ENCODE measurements around the gene ZBP1.

DNA sequence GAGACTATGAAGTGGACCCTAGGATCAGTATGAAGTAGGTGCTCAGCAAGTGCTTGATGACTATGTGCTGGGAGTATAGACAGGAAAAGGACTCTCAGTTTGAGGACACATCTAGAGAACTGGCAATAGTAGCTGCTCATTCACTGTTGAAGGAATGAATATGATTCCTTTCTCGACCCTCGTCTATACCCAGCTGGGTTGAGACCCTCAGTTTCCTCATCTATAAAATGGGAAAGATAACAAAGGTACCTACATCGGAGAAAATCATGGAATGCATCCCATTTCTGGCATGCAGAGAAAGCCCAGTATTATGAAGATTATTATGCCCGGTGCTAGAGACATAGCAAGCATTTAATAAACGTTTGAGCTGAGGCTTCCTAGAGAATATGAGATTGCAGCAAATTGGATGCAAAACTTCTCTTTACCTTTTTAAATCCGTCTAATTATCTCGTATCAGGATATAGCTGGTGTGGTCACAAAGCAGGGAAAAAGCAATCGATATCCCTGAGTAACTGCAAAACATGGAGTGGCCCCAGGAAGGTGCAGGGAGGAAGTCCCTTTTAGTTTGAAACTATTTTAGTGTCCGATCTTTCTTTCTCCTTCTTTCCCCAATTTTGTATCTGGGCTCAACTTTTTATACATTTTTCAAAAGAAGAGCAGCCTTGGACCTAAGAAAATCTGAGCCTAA, 62.2 kb downstream of the ZBP1 start:
- no peak for TF ChIP-seq ZNF384 (IDR thresholded peaks at IDR 0.05)
- TF ChIP-seq NFRKB (IDR thresholded peaks at IDR 0.05): no peak
- no peak for TF ChIP-seq FOXA1 (IDR thresholded peaks at IDR 0.05)
- no peak for TF ChIP-seq FOXM1 (IDR thresholded peaks at IDR 0.05; ENCODE audit: borderline replicate concordance)
- no peak for TF ChIP-seq SP1 (IDR thresholded peaks at IDR 0.05)
- TF ChIP-seq, protein P1, sequence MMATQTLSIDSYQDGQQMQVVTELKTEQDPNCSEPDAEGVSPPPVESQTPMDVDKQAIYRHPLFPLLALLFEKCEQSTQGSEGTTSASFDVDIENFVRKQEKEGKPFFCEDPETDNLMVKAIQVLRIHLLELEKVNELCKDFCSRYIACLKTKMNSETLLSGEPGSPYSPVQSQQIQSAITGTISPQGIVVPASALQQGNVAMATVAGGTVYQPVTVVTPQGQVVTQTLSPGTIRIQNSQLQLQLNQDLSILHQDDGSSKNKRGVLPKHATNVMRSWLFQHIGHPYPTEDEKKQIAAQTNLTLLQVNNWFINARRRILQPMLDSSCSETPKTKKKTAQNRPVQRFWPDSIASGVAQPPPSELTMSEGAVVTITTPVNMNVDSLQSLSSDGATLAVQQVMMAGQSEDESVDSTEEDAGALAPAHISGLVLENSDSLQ (IDR thresholded peaks at IDR 0.05): no peak
- TF ChIP-seq FOXK2 (IDR thresholded peaks at IDR 0.05): no peak

Data from HEK293T (cell line).